ENCODE measurements around the gene CCL17. TPM values are rescaled to one million over a fixed set of nuclear protein-coding genes. Genes with fewer than 3 reads are reported as not detected.

CCL17 gene
- total RNA-seq, 1 experiment from 2014 or later, result not detected

DNA sequence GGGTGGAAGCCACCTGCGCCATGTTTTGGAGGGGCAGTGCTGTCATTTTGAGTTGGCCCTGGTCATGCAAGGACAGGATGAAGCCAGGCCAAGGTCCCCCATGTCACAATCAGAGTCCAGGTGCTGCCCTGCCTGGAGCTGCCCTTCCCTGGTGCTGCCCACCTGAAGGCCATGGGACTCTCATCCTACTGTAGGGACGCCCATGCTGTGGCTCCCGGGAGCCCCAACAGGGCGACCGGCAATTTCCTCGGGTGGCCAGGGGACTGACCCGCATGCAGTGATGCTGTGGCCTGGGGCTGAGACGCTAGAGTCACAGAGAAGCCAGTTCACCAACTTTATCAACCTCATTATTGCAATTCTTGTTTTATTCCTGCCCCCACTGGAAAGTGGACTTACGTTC is 8.0 kb downstream of the CCL17 start:
- TF ChIP-seq, protein P1, sequence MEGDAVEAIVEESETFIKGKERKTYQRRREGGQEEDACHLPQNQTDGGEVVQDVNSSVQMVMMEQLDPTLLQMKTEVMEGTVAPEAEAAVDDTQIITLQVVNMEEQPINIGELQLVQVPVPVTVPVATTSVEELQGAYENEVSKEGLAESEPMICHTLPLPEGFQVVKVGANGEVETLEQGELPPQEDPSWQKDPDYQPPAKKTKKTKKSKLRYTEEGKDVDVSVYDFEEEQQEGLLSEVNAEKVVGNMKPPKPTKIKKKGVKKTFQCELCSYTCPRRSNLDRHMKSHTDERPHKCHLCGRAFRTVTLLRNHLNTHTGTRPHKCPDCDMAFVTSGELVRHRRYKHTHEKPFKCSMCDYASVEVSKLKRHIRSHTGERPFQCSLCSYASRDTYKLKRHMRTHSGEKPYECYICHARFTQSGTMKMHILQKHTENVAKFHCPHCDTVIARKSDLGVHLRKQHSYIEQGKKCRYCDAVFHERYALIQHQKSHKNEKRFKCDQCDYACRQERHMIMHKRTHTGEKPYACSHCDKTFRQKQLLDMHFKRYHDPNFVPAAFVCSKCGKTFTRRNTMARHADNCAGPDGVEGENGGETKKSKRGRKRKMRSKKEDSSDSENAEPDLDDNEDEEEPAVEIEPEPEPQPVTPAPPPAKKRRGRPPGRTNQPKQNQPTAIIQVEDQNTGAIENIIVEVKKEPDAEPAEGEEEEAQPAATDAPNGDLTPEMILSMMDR (IDR thresholded peaks at IDR 0.05; ENCODE audit: unreplicated experiment), result no peak
- Mint-ChIP-seq H3K4me3 (ENCODE audit: low read depth, unreplicated experiment) (no peak overlapping the region), H3K36me3 (ENCODE audit: insufficient read depth, unreplicated experiment) (peaks cover 6% of the 10 kb centered on the region), H3K27ac (ENCODE audit: unreplicated experiment) (no peak overlapping the region), H3K4me1 (ENCODE audit: low read depth, unreplicated experiment) (peaks cover 31% of the 10 kb centered on the region), H3K9me3 (ENCODE audit: low read depth, unreplicated experiment) (no peaks in the 10 kb centered on the region), H3K27me3 (ENCODE audit: unreplicated experiment) (no peaks in the 10 kb centered on the region)
- no peak for DNase-seq
- no TSS peak for BruUV-seq (replicated peaks)
- CTCF ChIA-PET, result no interaction called here
- intact Hi-C loops (cut with micrococcal nuclease; ENCODE audit: unreplicated experiment), result loop anchor here (10.0 kb wide), 1 partner anchor 228 kb away; the partner anchor contains the start of genes PSME3IP1 and RSPRY1

- peaks cover 39% of the 10 kb centered on the region for H3K4me1 Mint-ChIP-seq (ENCODE audit: low read depth, unreplicated experiment)
- no peak overlapping the region for H3K4me3 Mint-ChIP-seq (ENCODE audit: low read depth, unreplicated experiment)
- H3K27ac Mint-ChIP-seq (ENCODE audit: unreplicated experiment), result no peak overlapping the region
- intact Hi-C loops (cut with micrococcal nuclease; ENCODE audit: unreplicated experiment), result loop anchor here (10.0 kb wide), 1 partner anchor 229 kb away; the partner anchor contains the start of genes PSME3IP1 and RSPRY1
- no peak for DNase-seq
- peaks cover 6% of the 10 kb centered on the region for H3K36me3 Mint-ChIP-seq (ENCODE audit: insufficient read depth, unreplicated experiment)
- no peaks in the 10 kb centered on the region for H3K9me3 Mint-ChIP-seq (ENCODE audit: low read depth, unreplicated experiment)
- H3K27me3 Mint-ChIP-seq (ENCODE audit: unreplicated experiment), result no peaks in the 10 kb centered on the region
- TF ChIP-seq, protein P1 (IDR thresholded peaks at IDR 0.05; ENCODE audit: unreplicated experiment), result no peak
- CTCF ChIA-PET, result no interaction called here
- BruUV-seq (replicated peaks), result no TSS peak
These were observed 8.7 kb downstream of the CCL17 start for GRCh38 chr16:57413301-57413730.

GRCh38 chr16:57413733-57414132 is 9.2 kb downstream of the CCL17 start:
- no peaks in the 10 kb centered on the region for H3K9me3 Mint-ChIP-seq (ENCODE audit: low read depth, unreplicated experiment)
- H3K27ac Mint-ChIP-seq (ENCODE audit: unreplicated experiment), result no peak overlapping the region
- peaks cover 6% of the 10 kb centered on the region for H3K36me3 Mint-ChIP-seq (ENCODE audit: insufficient read depth, unreplicated experiment)
- no peak overlapping the region for H3K4me3 Mint-ChIP-seq (ENCODE audit: low read depth, unreplicated experiment)
- no TSS peak for BruUV-seq (replicated peaks)
- H3K27me3 Mint-ChIP-seq (ENCODE audit: unreplicated experiment), result no peaks in the 10 kb centered on the region
- TF ChIP-seq, protein P1 (IDR thresholded peaks at IDR 0.05; ENCODE audit: unreplicated experiment), result no peak
- peaks cover 43% of the 10 kb centered on the region for H3K4me1 Mint-ChIP-seq (ENCODE audit: low read depth, unreplicated experiment)
- intact Hi-C loops (cut with micrococcal nuclease; ENCODE audit: unreplicated experiment), result loop anchor here (10.0 kb wide), 1 partner anchor 229 kb away; the partner anchor contains the start of genes PSME3IP1 and RSPRY1
- CTCF ChIA-PET, result interaction anchor here (0.7 kb wide), 1 partner anchor 99 kb away, joined by 4 read pairs; no protein-coding TSS in a partner anchor
- DNase-seq, result no peak

DNA sequence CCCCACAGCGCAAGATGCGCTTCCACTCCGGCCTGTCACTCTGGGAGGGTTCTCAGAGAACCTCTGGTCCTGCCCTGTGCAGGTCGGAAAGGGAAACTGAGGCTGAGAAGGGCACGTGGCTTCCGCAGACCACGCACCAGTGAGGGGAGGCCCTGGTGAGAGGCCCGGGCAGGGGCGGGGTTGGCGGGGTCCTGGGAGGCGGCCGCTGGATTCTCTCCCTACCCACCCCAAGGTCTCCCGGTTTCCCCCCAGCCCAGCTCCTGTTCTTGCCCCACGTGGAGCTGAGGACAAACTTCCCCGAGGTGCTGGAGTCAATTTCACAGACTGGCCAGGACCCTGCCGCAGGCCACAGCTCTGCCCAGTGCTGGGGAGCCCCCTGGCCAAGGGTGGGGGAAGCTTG is 11.5 kb downstream of the CCL17 start:
- no peak overlapping the region for H3K4me3 Mint-ChIP-seq (ENCODE audit: low read depth, unreplicated experiment)
- no peaks in the 10 kb centered on the region for H3K9me3 Mint-ChIP-seq (ENCODE audit: low read depth, unreplicated experiment)
- H3K27ac Mint-ChIP-seq (ENCODE audit: unreplicated experiment), result no peak overlapping the region
- H3K27me3 Mint-ChIP-seq (ENCODE audit: unreplicated experiment), result no peaks in the 10 kb centered on the region
- no peak for DNase-seq
- peaks cover 6% of the 10 kb centered on the region for H3K36me3 Mint-ChIP-seq (ENCODE audit: insufficient read depth, unreplicated experiment)
- no TSS peak for BruUV-seq (replicated peaks)
- intact Hi-C loops (cut with micrococcal nuclease; ENCODE audit: unreplicated experiment), result loop anchor here (5.0 to 10.0 kb wide), 4 partner anchors 39 to 334 kb away; partner anchors contain the start of genes PSME3IP1 and RSPRY1
- peaks cover 33% of the 10 kb centered on the region for H3K4me1 Mint-ChIP-seq (ENCODE audit: low read depth, unreplicated experiment)
- TF ChIP-seq, protein P1 (IDR thresholded peaks at IDR 0.05; ENCODE audit: unreplicated experiment), result no peak
- CTCF ChIA-PET, result interaction anchor here (1.4 to 4.0 kb wide), 4 partner anchors 11 to 114 kb away, joined by 4 to 80 read pairs (median 9); partner anchors contain the start of genes CCL17 and CX3CL1
